CD14-positive monocyte (primary cell): ENCODE results near the gene GNPAT. TPM values are rescaled to one million over a fixed set of nuclear protein-coding genes. Genes with fewer than 3 reads are reported as not detected.
A peak's percentile ranks its signal among the peaks of the same experiment; 100 is the strongest.

ENCODE experiments used
- DNase-seq, 3 donors: peaks; one replicate each; pipeline ENCODE4 v3.0.0-alpha.2; 2011 to 2022
- H2AFZ ChIP-seq: 2 replicates; pipeline ENCODE4 v1.6.0; 2012; ENCODE audit warnings: mild to moderate bottlenecking, low read depth, low read length, inconsistent platforms; ENCODE audit not compliant: insufficient read depth, poor library complexity, severe bottlenecking
- H3K27ac ChIP-seq, 2 donors: 1 replicate in 1 of 2; 2 replicates in 1 of 2; pipeline ENCODE4 v1.5.1; 2012 to 2013; ENCODE audit warnings: low read length in 2 of 2, control low read depth in 1 of 2, inconsistent platforms in 1 of 2, low read depth in 1 of 2, mild to moderate bottlenecking in 1 of 2
- H3K27me3 ChIP-seq, 2 donors: one replicate each; pipeline versions ENCODE4 v1.6.0 to v1.6.1; 2011 to 2013; ENCODE audit warnings: low read length in 2 of 2; ENCODE audit not compliant: control insufficient read depth in 2 of 2, insufficient read depth in 2 of 2
- H3K36me3 ChIP-seq, 2 donors: replicated peaks in 1 of 2; 1 replicate in 1 of 2; 2 replicates in 1 of 2; pipeline versions ENCODE4 v1.5.1 to v1.6.1; 2012 to 2013; ENCODE audit warnings: low read length in 2 of 2, control low read depth in 1 of 2, inconsistent platforms in 1 of 2, mild to moderate bottlenecking in 1 of 2; ENCODE audit not compliant: insufficient read depth in 2 of 2, control insufficient read depth in 1 of 2
- H3K4me1 ChIP-seq, 2 donors: 1 replicate in 1 of 2; 2 replicates in 1 of 2; pipeline versions ENCODE4 v1.5.1 to v1.6.1; 2012 to 2013; ENCODE audit warnings: low read length in 2 of 2, control low read depth in 1 of 2, inconsistent platforms in 1 of 2, mild to moderate bottlenecking in 1 of 2, moderate library complexity in 1 of 2; ENCODE audit not compliant: insufficient read depth in 2 of 2, control insufficient read depth in 1 of 2
- H3K4me2 ChIP-seq: replicated peaks from 2 replicates; pipeline ENCODE3; 2012; ENCODE audit warnings: low read length, moderate library complexity, mild to moderate bottlenecking; ENCODE audit not compliant: poor library complexity, severe bottlenecking; ENCODE audit errors: extremely low read depth
- H3K4me3 ChIP-seq, 3 experiments: fragments of 200-600 bp in 1 of 3; sonication (generic) in 1 of 3; replicated peaks in 1 of 3; 1 replicate in 2 of 3; 2 replicates in 1 of 3; pipeline ENCODE4 v1.5.1; 2011 to 2013; ENCODE audit warnings: low read length in 3 of 3, mild to moderate bottlenecking in 3 of 3, control low read depth in 2 of 3, low read depth in 2 of 3, inconsistent platforms in 1 of 3, moderate library complexity in 1 of 3
- H3K79me2 ChIP-seq: 2 replicates; pipeline ENCODE4 v1.6.0; 2012; ENCODE audit warnings: mild to moderate bottlenecking, control low read depth, inconsistent platforms, low read length, moderate library complexity; ENCODE audit not compliant: insufficient read depth
- H3K9ac ChIP-seq: 2 replicates; pipeline ENCODE4 v1.6.0; 2017; ENCODE audit warnings: low read length, mild to moderate bottlenecking; ENCODE audit not compliant: insufficient read depth, poor library complexity, severe bottlenecking
- H3K9me3 ChIP-seq, 2 donors: replicated peaks in 1 of 2; 1 replicate in 1 of 2; 2 replicates in 1 of 2; pipeline versions ENCODE4 v1.5.1 to v1.6.1; 2012 to 2013; ENCODE audit warnings: low read length in 2 of 2, control low read depth in 1 of 2; ENCODE audit not compliant: control insufficient read depth in 1 of 2, insufficient read depth in 1 of 2
- H4K20me1 ChIP-seq: 2 replicates; pipeline ENCODE4 v1.6.0; 2012; ENCODE audit warnings: mild to moderate bottlenecking, low read length, control low read depth, moderate library complexity; ENCODE audit not compliant: insufficient read depth
- H3K27ac Mint-ChIP-seq, 7 donors: one replicate each; pipeline ENCODE4 v1.8.0; 2020; ENCODE audit warnings: mild to moderate bottlenecking in 7 of 7, mixed read lengths in 7 of 7, moderate library complexity in 6 of 7, inconsistent platforms in 2 of 7
- H3K27me3 Mint-ChIP-seq, 3 donors: one replicate each; pipeline ENCODE4 v1.8.0; 2021 to 2022; ENCODE audit warnings: low read depth in 3 of 3, mild to moderate bottlenecking in 3 of 3, mixed read lengths in 3 of 3, moderate library complexity in 3 of 3, inconsistent platforms in 1 of 3
- H3K36me3 Mint-ChIP-seq, 2 donors: one replicate each; pipeline ENCODE4 v1.8.0; 2020; ENCODE audit warnings: mixed read lengths in 2 of 2, inconsistent platforms in 1 of 2, mild to moderate bottlenecking in 1 of 2
- H3K4me1 Mint-ChIP-seq: one replicate; pipeline ENCODE4 v1.8.0; 2020; ENCODE audit warnings: mild to moderate bottlenecking, mixed read lengths
- H3K4me3 Mint-ChIP-seq, 2 donors: one replicate each; pipeline ENCODE4 v1.8.0; 2020; ENCODE audit warnings: mild to moderate bottlenecking in 2 of 2, mixed read lengths in 2 of 2, moderate library complexity in 1 of 2
- H3K9me3 Mint-ChIP-seq, 7 donors: one replicate each; pipeline ENCODE4 v1.8.0; 2020 to 2022; ENCODE audit warnings: mixed read lengths in 7 of 7, mild to moderate bottlenecking in 6 of 7, moderate library complexity in 6 of 7, inconsistent platforms in 2 of 7
- WGBS: methylation state at CpG from one replicate; pipeline ENCODE4 v1.1.5; 2013; ENCODE audit warnings: missing lambda C conversion rate; ENCODE audit not compliant: insufficient coverage; 5-methylcytosine and 5-hydroxymethylcytosine counted together
- intact Hi-C, 2 donors: fragments of 100-400 bp; cut with micrococcal nuclease; formaldehyde crosslinking; loops; one replicate each; pipeline versions ENCODE4 v1.15.0 to v1.15.1; 2023
- polyA plus RNA-seq, 3 donors: library from polyadenylated mRNA; depleted of rRNA in 1 of 3; unstranded in 2 of 3; stranded (reverse) in 1 of 3; fragments of 300-500 nt in 2 of 3; fragments of >200 nt in 1 of 3; fragmentation: Illumina TruSeq in 2 of 3; gene quantifications; 1 replicate in 2 of 3; 2 replicates in 1 of 3; pipeline ENCODE4 v1.2.3, GENCODE V29; 2012 to 2021
- TF ChIP-seq, protein P1 (sequence below): fragments of 200-600 bp; IDR thresholded peaks from one replicate; pipeline ENCODE4 v1.8.0; 2022; ENCODE audit warnings: antibody characterized with exemption, mild to moderate bottlenecking

Gene GNPAT
- polyA plus RNA-seq, 3 donors: 20.8 to 40.3 (median 34.8) TPM

GRCh38 chr1:231310391-231310934, 69.5 kb downstream of the GNPAT start:
- no peaks in the 10 kb centered on the region for H3K79me2 ChIP-seq
- no peak overlapping the region for H3K9ac ChIP-seq
- no peaks in the 10 kb centered on the region for H3K27me3 ChIP-seq
- DNase-seq: no peak
- H3K9me3 ChIP-seq: no peaks in the 10 kb centered on the region
- TF ChIP-seq, protein P1, sequence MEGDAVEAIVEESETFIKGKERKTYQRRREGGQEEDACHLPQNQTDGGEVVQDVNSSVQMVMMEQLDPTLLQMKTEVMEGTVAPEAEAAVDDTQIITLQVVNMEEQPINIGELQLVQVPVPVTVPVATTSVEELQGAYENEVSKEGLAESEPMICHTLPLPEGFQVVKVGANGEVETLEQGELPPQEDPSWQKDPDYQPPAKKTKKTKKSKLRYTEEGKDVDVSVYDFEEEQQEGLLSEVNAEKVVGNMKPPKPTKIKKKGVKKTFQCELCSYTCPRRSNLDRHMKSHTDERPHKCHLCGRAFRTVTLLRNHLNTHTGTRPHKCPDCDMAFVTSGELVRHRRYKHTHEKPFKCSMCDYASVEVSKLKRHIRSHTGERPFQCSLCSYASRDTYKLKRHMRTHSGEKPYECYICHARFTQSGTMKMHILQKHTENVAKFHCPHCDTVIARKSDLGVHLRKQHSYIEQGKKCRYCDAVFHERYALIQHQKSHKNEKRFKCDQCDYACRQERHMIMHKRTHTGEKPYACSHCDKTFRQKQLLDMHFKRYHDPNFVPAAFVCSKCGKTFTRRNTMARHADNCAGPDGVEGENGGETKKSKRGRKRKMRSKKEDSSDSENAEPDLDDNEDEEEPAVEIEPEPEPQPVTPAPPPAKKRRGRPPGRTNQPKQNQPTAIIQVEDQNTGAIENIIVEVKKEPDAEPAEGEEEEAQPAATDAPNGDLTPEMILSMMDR: no peak
- H3K27me3 Mint-ChIP-seq: peaks cover 0 to 3% (median 0%) of the 10 kb centered on the region in 3 donors
- no peaks in the 10 kb centered on the region for H3K36me3 ChIP-seq
- no peaks in the 10 kb centered on the region for H3K4me1 Mint-ChIP-seq
- no peak overlapping the region for H3K4me3 ChIP-seq
- intact Hi-C loops: no loop called here
- H2AFZ ChIP-seq: no peak overlapping the region
- peak overlapping the region in 1 of 7 donors; percentile 40 for H3K27ac Mint-ChIP-seq
- peaks cover 0 to 3% (median 0%) of the 10 kb centered on the region in 7 donors for H3K9me3 Mint-ChIP-seq
- H3K4me3 Mint-ChIP-seq: no peak overlapping the region
- no peaks in the 10 kb centered on the region for H3K4me1 ChIP-seq
- H3K27ac ChIP-seq: no peak overlapping the region
- WGBS: 92% methylated on average over 10 of the region's 10 CpGs
- H4K20me1 ChIP-seq: no peaks in the 10 kb centered on the region
- no peak overlapping the region for H3K4me2 ChIP-seq
- no peaks in the 10 kb centered on the region for H3K36me3 Mint-ChIP-seq

GRCh38 chr1:231311720-231312431, 70.9 kb downstream of the GNPAT start:
- H3K36me3 ChIP-seq: no peaks in the 10 kb centered on the region
- H3K9ac ChIP-seq: no peak overlapping the region
- H3K27ac ChIP-seq: no peak overlapping the region
- intact Hi-C loops: no loop called here
- H4K20me1 ChIP-seq: no peaks in the 10 kb centered on the region
- DNase-seq: no peak
- H3K9me3 ChIP-seq: no peaks in the 10 kb centered on the region
- peaks cover 0 to 3% (median 0%) of the 10 kb centered on the region in 7 donors for H3K9me3 Mint-ChIP-seq
- no peak overlapping the region for H3K4me2 ChIP-seq
- H3K4me1 Mint-ChIP-seq: peaks cover 4% of the 10 kb centered on the region
- no peaks in the 10 kb centered on the region for H3K4me1 ChIP-seq
- no peaks in the 10 kb centered on the region for H3K79me2 ChIP-seq
- no peaks in the 10 kb centered on the region for H3K36me3 Mint-ChIP-seq
- no peaks in the 10 kb centered on the region for H3K27me3 ChIP-seq
- peaks cover 0 to 3% (median 1%) of the 10 kb centered on the region in 3 donors for H3K27me3 Mint-ChIP-seq
- no peak overlapping the region for H3K27ac Mint-ChIP-seq
- no peak overlapping the region for H2AFZ ChIP-seq
- WGBS: 83% methylated on average over 3 of the region's 8 CpGs
- TF ChIP-seq, protein P1: no peak
- H3K4me3 Mint-ChIP-seq: no peak overlapping the region
- no peak overlapping the region for H3K4me3 ChIP-seq
